ENCODE results near the gene CTAGE1.
A peak's percentile ranks its signal among the peaks of the same experiment; 100 is the strongest.

CTAGE1 gene

GRCh38 chr18:22441638-22442037 lies 23.9 kb upstream of the CTAGE1 start:
- H3K4me3 ChIP-seq (ENCODE audit: low read depth, low read length): no peak overlapping the region
- no peak for DNase-seq (ENCODE audit: low read depth)

- H3K4me3 ChIP-seq (ENCODE audit: low read depth, low read length): no peak overlapping the region
- no peak for DNase-seq (ENCODE audit: low read depth)
These were observed 21.7 kb upstream of the CTAGE1 start for GRCh38 chr18:22439447-22439846.

DNA sequence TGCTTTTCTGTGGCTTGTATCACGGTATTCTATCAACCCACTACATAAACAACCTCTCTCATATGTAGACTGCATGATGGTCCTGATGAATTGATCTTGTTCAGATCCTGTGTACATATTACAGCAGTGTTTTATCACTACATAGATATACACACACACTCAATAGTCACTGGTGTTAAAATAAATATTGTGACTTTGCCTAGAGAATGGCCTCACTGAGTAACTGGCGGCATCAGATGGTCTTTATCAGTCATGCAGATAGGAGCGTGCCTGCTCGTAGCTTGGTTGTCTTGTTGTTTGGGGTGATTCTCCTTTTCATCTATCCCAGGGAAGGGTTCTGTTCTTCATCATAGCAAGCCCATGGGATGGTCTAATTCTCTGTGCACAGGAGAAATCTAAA lies 18.4 kb upstream of the CTAGE1 start:
- DNase-seq (ENCODE audit: low read depth): no peak
- H3K4me3 ChIP-seq (ENCODE audit: low read depth, low read length): no peak overlapping the region

GRCh38 chr18:22434973-22435608 lies 17.4 kb upstream of the CTAGE1 start:
- peak; percentile 75 for DNase-seq (ENCODE audit: low read depth)
- no peak overlapping the region for H3K4me3 ChIP-seq (ENCODE audit: low read depth, low read length)

DNA sequence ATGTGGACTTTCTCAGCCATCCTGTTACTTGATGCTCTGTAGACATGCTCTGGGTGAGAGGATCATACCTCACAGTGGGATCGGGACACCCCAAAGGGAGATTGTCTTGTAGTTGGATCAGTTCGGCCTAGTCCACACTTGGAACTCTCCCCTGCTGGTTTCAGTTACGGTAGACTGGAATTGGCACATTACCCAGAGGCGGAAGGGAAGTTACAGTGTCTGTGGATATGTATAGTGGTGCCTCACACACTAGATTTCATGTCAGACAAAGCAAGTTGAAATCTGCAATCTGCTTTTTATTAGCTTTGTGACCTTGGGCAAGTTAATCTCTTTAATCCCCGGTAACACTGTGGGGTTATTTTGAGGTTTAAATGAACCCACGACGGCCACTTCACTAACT lies 16.2 kb upstream of the CTAGE1 start:
- H3K4me3 ChIP-seq (ENCODE audit: low read depth, low read length): no peak overlapping the region
- DNase-seq (ENCODE audit: low read depth): no peak

DNA sequence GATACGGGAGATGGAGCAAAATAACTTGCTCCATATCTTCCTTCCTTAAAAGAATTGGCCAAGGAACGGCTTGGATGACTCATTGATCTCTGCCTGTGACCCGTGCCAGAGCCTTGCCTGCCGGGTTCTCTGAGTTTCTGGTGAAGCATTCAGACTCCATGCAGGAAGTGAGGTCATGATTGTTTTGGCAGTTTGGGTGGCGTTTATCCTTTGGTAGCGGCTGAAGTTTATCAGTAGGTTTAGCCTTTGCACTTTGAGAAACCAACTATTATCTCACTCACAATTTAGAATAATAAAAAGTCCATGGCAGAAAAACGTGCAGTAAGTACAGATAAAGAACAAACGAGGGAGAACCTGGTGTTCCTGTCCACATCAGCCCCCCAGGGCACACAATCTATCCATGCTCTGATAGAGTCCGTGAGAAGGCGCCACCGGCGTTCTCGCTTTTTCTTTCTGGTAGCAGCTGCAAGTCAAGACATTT lies 15.0 kb upstream of the CTAGE1 start:
- H3K4me3 ChIP-seq (ENCODE audit: low read depth, low read length): no peak overlapping the region
- peak; percentile 74 for DNase-seq (ENCODE audit: low read depth)

DNA sequence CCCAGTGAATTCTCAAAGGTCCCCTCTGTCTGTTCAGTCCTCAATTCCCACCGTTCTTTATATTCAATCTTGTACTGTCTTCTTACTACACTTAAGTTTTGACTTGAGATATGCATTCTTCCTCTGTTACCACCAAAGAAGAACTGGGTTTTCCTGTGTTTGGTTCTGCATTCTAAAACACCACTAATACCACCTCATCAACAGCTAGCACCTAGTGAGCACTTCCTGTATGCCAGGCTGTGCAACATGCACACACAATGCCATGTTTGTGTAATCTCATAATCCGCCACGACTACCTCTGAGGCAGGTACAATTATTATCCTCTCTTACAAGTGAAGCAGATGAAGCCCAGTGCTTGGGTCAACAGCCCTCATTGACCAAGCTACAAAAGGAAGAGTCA lies 11.8 kb upstream of the CTAGE1 start:
- H3K4me3 ChIP-seq (ENCODE audit: low read depth, low read length): no peak overlapping the region
- DNase-seq (ENCODE audit: low read depth): no peak

GRCh38 chr18:22428672-22429071 lies 11.0 kb upstream of the CTAGE1 start:
- no peak for DNase-seq (ENCODE audit: low read depth)
- no peak overlapping the region for H3K4me3 ChIP-seq (ENCODE audit: low read depth, low read length)

DNA sequence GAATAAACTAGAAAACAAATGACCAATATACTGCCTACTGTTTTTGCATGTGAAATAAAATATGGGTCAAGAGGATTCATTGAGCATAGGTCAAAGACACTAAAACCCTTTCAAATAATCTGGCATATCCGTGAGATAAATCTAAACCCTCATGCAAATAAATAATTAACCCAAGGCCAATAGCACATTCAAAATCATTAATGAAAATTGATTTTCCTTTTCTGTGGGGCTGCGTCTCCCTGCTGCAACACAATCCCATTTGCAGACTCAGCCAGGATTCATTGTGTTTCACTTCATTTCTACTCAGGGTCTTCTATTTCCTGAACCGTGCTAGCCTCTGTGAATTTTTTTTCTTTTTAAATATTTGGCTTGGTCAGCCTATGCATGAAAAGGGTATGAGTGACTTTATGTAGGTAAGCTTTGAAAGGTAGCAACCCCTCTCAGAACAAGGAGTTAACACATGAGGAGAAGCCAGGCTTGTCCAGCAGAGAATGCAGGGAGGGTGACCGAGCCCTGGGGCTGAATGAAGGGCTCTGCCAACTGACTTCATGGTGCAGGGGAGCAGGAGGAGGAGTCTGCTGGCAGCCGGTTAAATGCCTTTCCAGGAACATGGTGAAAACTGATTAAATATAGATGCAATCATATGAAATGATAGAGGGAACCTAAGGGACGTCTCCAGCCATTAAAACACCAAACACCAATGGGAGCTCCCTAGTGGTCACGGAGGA lies 10.3 kb upstream of the CTAGE1 start:
- no peak for DNase-seq (ENCODE audit: low read depth)
- H3K4me3 ChIP-seq (ENCODE audit: low read depth, low read length): no peak overlapping the region

DNA sequence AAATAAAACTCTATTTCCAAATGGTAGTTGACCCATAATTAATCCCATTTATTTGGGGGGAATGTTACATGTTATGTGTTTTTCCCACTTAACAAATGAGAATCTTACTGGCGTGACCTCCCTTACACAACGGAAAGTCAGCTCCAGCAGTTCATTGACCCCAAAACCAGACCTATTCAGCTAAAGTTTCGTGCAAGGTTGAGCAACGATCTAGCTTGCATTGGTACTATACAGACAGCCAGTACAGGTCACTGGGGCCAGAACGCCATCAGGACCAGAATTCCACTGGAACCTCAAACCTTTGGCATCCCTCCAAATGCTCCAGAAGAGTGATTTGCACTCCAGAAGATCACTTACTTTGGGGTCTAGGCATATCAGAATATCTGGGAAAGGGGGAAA lies 6.8 kb upstream of the CTAGE1 start:
- H3K4me3 ChIP-seq (ENCODE audit: low read depth, low read length): no peak overlapping the region
- no peak for DNase-seq (ENCODE audit: low read depth)

DNA sequence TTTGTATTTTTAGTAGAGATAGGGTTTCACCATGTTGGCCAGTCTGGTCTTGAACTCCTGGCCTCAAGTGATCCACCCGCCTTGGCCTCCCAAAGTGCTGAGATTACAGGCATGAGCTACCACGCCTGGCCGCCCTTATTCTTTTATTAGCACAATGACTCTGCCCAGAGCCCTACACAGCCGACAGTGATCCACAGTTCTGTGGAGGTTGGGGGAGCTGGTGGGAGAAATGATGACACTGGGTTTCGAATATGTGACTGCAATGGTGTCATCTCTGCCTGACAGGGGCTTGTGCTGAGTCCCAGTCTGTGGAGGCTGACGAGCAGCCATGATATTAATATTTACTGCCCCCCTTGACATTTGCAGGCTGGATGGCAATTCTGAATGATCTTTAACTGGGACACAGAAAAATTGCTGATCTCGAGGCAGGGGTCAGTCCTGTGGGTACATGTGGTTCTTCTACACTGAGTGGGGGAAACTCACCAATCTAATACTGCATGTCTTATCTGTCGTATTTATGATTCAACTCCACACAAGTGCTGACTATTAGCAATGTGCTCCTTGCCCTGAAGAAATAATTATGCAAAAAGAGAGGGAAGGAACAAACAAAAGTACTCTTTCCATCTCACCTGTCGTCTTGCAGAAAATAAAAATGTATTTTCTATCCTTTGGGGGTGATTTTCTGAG lies 6.3 kb upstream of the CTAGE1 start:
- H3K4me3 ChIP-seq (ENCODE audit: low read depth, low read length): no peak overlapping the region
- no peak for DNase-seq (ENCODE audit: low read depth)

GRCh38 chr18:22422909-22423548 lies 5.3 kb upstream of the CTAGE1 start:
- no peak for DNase-seq (ENCODE audit: low read depth)
- no peak overlapping the region for H3K4me3 ChIP-seq (ENCODE audit: low read depth, low read length)

GRCh38 chr18:22420652-22421051 lies 2.9 kb upstream of the CTAGE1 start:
- no peak for DNase-seq (ENCODE audit: low read depth)
- no peak overlapping the region for H3K4me3 ChIP-seq (ENCODE audit: low read depth, low read length)

- no peak overlapping the region for H3K4me3 ChIP-seq (ENCODE audit: low read depth, low read length)
- DNase-seq (ENCODE audit: low read depth): peak; percentile 72
These were observed 5.4 kb downstream of the CTAGE1 start for GRCh38 chr18:22412176-22412911.

DNA sequence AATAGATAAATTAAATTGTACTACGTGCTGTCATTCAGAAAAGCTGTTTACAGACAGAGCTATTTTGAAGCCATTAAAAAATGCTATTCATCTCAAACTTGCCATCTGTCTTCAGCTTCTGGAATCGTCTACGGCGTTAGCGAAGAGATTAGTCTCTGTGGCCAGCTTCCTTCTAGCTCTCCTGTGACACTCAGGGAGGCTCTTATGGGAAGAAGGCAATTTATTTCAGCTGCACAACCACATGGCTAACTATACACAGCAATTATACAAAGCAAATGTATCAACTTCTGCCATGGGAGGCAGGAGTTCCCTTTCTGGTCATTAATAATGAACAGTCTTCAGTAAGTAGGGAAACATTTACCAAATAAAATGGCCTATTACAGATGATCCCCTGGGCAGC lies 6.3 kb downstream of the CTAGE1 start:
- no peak for DNase-seq (ENCODE audit: low read depth)
- H3K4me3 ChIP-seq (ENCODE audit: low read depth, low read length): no peak overlapping the region

DNA sequence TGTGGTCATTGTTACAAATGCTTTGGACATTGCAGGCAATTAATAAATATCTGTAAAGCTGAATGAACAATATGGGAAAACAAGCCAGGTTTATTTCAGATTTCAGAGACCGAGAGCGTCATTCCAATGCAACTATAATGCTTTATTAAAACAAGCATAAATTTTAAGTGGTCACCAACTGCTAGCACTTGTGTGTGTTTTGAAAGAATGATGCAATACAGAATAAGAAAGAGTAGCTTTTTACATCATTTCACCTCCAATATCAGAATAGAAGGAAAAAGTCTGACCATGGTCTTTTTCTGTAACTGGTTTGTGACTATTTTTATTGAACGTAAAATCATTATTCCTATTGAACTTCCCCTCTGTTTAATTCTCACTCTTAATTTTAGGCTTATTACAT lies 7.6 kb downstream of the CTAGE1 start:
- no peak overlapping the region for H3K4me3 ChIP-seq (ENCODE audit: low read depth, low read length)
- DNase-seq (ENCODE audit: low read depth): no peak

DNA sequence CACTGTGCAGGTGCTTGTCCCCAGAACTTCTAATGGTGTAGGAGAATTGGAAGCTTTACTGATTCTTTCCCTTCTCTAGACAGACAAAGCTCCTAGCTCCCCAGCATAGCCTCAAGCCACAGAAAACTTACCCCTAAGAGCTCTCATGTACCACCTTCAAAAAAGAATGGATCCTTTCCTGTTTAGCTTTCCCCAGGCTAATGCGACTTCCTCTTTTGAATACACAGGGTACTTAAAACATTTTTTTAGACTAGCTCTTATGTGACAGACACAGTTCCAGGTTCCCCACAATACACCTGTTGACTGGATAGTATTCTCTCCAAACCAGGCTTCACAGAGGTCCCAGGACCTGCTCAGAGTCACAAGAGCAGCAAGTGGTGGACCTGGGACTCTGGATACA lies 8.3 kb downstream of the CTAGE1 start:
- DNase-seq (ENCODE audit: low read depth): no peak
- H3K4me3 ChIP-seq (ENCODE audit: low read depth, low read length): no peak overlapping the region

- no peak for DNase-seq (ENCODE audit: low read depth)
- H3K4me3 ChIP-seq (ENCODE audit: low read depth, low read length): no peak overlapping the region
These were observed 9.7 kb downstream of the CTAGE1 start for GRCh38 chr18:22408059-22408458.

DNA sequence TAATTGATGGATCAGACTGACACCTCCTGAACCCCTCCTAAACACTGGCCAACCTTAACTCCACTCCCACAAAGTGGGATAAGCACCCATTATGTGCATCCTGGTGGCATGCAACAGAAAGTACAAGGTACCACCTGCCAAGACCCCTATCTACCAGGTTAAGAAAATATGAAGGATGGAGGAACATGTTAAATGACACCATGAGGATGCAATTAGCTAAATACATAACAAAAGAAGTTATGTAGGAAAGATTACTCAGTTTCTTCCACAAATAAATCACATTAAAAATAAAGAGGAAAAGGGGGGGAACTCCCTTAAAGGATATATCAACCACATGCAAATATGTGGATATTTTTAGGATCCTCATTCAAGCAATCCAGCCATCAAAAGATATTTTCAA lies 12.6 kb downstream of the CTAGE1 start:
- no peak for DNase-seq (ENCODE audit: low read depth)
- no peak overlapping the region for H3K4me3 ChIP-seq (ENCODE audit: low read depth, low read length)

- H3K4me3 ChIP-seq (ENCODE audit: low read depth, low read length): no peak overlapping the region
- DNase-seq (ENCODE audit: low read depth): no peak
These were observed 13.8 kb downstream of the CTAGE1 start for GRCh38 chr18:22403950-22404349.

Data from skeletal muscle cell (primary cell).